Erythroblast (primary cell): Measurements from ENCODE around the gene CNRIP1.

Experiments
- GATA1 ChIP-seq: IDR thresholded peaks from 2 replicates; pipeline ENCODE4 v1.6.1; 2011; ENCODE audit warnings: low read depth, mild to moderate bottlenecking, control low read depth, low read length, moderate library complexity
- POLR2A ChIP-seq: IDR thresholded peaks from 2 replicates; pipeline ENCODE4 v1.6.1; 2011; ENCODE audit warnings: mild to moderate bottlenecking, low read length

DNA sequence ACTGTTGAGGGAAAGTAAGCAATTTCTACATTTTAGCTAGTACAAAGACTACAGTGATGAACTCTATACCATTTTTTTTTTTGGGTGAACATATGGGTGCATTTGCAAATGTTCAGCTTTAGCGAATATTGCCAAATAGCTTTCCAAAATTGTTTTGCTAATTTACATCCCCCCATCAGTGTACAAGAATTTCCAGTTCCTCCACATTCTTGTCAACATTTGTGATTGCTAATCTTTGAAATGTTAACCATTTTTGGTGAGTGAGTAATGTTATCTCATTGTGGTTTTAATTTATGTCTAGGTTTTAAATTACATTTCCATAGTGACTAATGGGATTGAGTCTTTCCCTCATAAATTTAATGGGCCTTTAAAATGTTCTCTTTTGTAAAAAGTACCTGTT lies 16.4 kb upstream of the CNRIP1 start:
- TF ChIP-seq POLR2A (no peak), GATA1 (no peak)
